ENCODE data around the gene MICALL2.
"Not testable (repeated sequence)": the region's sequence is repeated elsewhere in the genome, so short reads cannot be mapped to it uniquely, and the experiment has no call there.

MICALL2 gene

GRCh38 chr7:1452205-1452604 lies 7.1 kb downstream of the MICALL2 start:
- Mint-ChIP-seq H3K27ac (no peak overlapping the region), H3K4me3 (no peak overlapping the region), H3K27me3 (no peaks in the 10 kb centered on the region), H3K9me3 (no peaks in the 10 kb centered on the region), H3K36me3 (ENCODE audit: low read depth) (no peaks in the 10 kb centered on the region), H3K4me1 (ENCODE audit: low read depth) (no peaks in the 10 kb centered on the region)
- DNase-seq: no peak

- Mint-ChIP-seq H3K27ac (no peak overlapping the region), H3K36me3 (ENCODE audit: low read depth) (no peaks in the 10 kb centered on the region), H3K27me3 (no peaks in the 10 kb centered on the region), H3K9me3 (no peaks in the 10 kb centered on the region), H3K4me1 (ENCODE audit: low read depth) (no peaks in the 10 kb centered on the region), H3K4me3 (no peak overlapping the region)
- DNase-seq: no peak
These were observed 8.3 kb downstream of the MICALL2 start for GRCh38 chr7:1450987-1451386.

GRCh38 chr7:1450431-1450830 lies 8.8 kb downstream of the MICALL2 start:
- Mint-ChIP-seq H3K36me3 (ENCODE audit: low read depth) (no peaks in the 10 kb centered on the region), H3K4me3 (no peak overlapping the region), H3K27me3 (no peaks in the 10 kb centered on the region), H3K9me3 (no peaks in the 10 kb centered on the region), H3K4me1 (ENCODE audit: low read depth) (no peaks in the 10 kb centered on the region), H3K27ac (no peak overlapping the region)
- DNase-seq: no peak

GRCh38 chr7:1449951-1450350 lies 9.3 kb downstream of the MICALL2 start:
- Mint-ChIP-seq H3K27ac (no peak overlapping the region), H3K4me1 (ENCODE audit: low read depth) (no peaks in the 10 kb centered on the region), H3K4me3 (no peak overlapping the region), H3K9me3 (no peaks in the 10 kb centered on the region), H3K36me3 (ENCODE audit: low read depth) (no peaks in the 10 kb centered on the region), H3K27me3 (no peaks in the 10 kb centered on the region)
- no peak for DNase-seq

GRCh38 chr7:1449501-1449900 lies 9.8 kb downstream of the MICALL2 start:
- Mint-ChIP-seq H3K4me1 (ENCODE audit: low read depth) (no peaks in the 10 kb centered on the region), H3K27me3 (no peaks in the 10 kb centered on the region)

GRCh38 chr7:1448958-1449357 lies 10.3 kb downstream of the MICALL2 start:
- no peaks in the 10 kb centered on the region for H3K4me1 Mint-ChIP-seq (ENCODE audit: low read depth)
- H3K36me3 Mint-ChIP-seq (ENCODE audit: low read depth): no peaks in the 10 kb centered on the region
- no peak overlapping the region for H3K4me3 Mint-ChIP-seq
- no peaks in the 10 kb centered on the region for H3K9me3 Mint-ChIP-seq
- no peak overlapping the region for H3K27ac Mint-ChIP-seq
- no peak for DNase-seq
- H3K27me3 Mint-ChIP-seq: no peaks in the 10 kb centered on the region

More at GRCh38 chr7:1449501-1449900, 9.8 kb downstream of the MICALL2 start:
- Mint-ChIP-seq H3K9me3 (no peaks in the 10 kb centered on the region), H3K36me3 (ENCODE audit: low read depth) (no peaks in the 10 kb centered on the region), H3K4me3 (no peak overlapping the region), H3K27ac (no peak overlapping the region)
- no peak for DNase-seq

GRCh38 chr7:1447551-1448244 lies 11.6 kb downstream of the MICALL2 start:
- Mint-ChIP-seq H3K36me3 (ENCODE audit: low read depth) (no peaks in the 10 kb centered on the region), H3K4me3 (no peak overlapping the region), H3K27ac (no peak overlapping the region), H3K9me3 (no peaks in the 10 kb centered on the region), H3K4me1 (ENCODE audit: low read depth) (no peaks in the 10 kb centered on the region), H3K27me3 (no peaks in the 10 kb centered on the region)
- DNase-seq: no peak

GRCh38 chr7:1447112-1447511 lies 12.2 kb downstream of the MICALL2 start:
- Mint-ChIP-seq H3K4me3 (no peak overlapping the region), H3K27ac (no peak overlapping the region), H3K27me3 (no peaks in the 10 kb centered on the region), H3K36me3 (ENCODE audit: low read depth) (no peaks in the 10 kb centered on the region), H3K4me1 (ENCODE audit: low read depth) (no peaks in the 10 kb centered on the region), H3K9me3 (no peaks in the 10 kb centered on the region)
- no peak for DNase-seq

GRCh38 chr7:1446620-1447032 lies 12.6 kb downstream of the MICALL2 start:
- Mint-ChIP-seq H3K27me3 (no peaks in the 10 kb centered on the region), H3K9me3 (no peaks in the 10 kb centered on the region), H3K4me1 (ENCODE audit: low read depth) (no peaks in the 10 kb centered on the region), H3K36me3 (ENCODE audit: low read depth) (no peaks in the 10 kb centered on the region), H3K4me3 (no peak overlapping the region), H3K27ac (no peak overlapping the region)
- no peak for DNase-seq

GRCh38 chr7:1446026-1446425 lies 13.2 kb downstream of the MICALL2 start:
- not testable (repeated sequence) for DNase-seq; H3K4me1 Mint-ChIP-seq (ENCODE audit: low read depth)

GRCh38 chr7:1445341-1445740 lies 13.9 kb downstream of the MICALL2 start:
- no peak for DNase-seq
- Mint-ChIP-seq H3K9me3 (no peaks in the 10 kb centered on the region), H3K4me1 (ENCODE audit: low read depth) (no peaks in the 10 kb centered on the region), H3K27me3 (no peaks in the 10 kb centered on the region), H3K27ac (no peak overlapping the region), H3K36me3 (ENCODE audit: low read depth) (no peaks in the 10 kb centered on the region), H3K4me3 (no peak overlapping the region)

More at GRCh38 chr7:1446026-1446425, 13.2 kb downstream of the MICALL2 start:
- not testable (repeated sequence) for H3K9me3 Mint-ChIP-seq; H3K27me3 Mint-ChIP-seq; H3K36me3 Mint-ChIP-seq (ENCODE audit: low read depth); H3K4me3 Mint-ChIP-seq; H3K27ac Mint-ChIP-seq

- Mint-ChIP-seq H3K36me3 (ENCODE audit: low read depth) (no peaks in the 10 kb centered on the region), H3K27ac (no peak overlapping the region), H3K4me3 (no peak overlapping the region), H3K27me3 (no peaks in the 10 kb centered on the region), H3K9me3 (no peaks in the 10 kb centered on the region), H3K4me1 (ENCODE audit: low read depth) (no peaks in the 10 kb centered on the region)
- DNase-seq: no peak
These were observed 14.3 kb downstream of the MICALL2 start for GRCh38 chr7:1444925-1445322.

- no peaks in the 10 kb centered on the region for H3K9me3 Mint-ChIP-seq
- no peaks in the 10 kb centered on the region for H3K36me3 Mint-ChIP-seq (ENCODE audit: low read depth)
- no peak for DNase-seq
- no peak overlapping the region for H3K27ac Mint-ChIP-seq
- H3K4me1 Mint-ChIP-seq (ENCODE audit: low read depth): no peaks in the 10 kb centered on the region
- H3K4me3 Mint-ChIP-seq: no peak overlapping the region
- H3K27me3 Mint-ChIP-seq: no peaks in the 10 kb centered on the region
These were observed 14.9 kb downstream of the MICALL2 start for GRCh38 chr7:1444214-1444924.

GRCh38 chr7:1443587-1444200 lies 15.6 kb downstream of the MICALL2 start:
- not testable (repeated sequence) for H3K9me3 Mint-ChIP-seq; DNase-seq; H3K27me3 Mint-ChIP-seq; H3K4me1 Mint-ChIP-seq (ENCODE audit: low read depth); H3K4me3 Mint-ChIP-seq; H3K27ac Mint-ChIP-seq; H3K36me3 Mint-ChIP-seq (ENCODE audit: low read depth)

Measured in activated T-cell treated with anti-CD3 and anti-CD28 coated beads, Interleukin-2, amount 50 U/mL, for 24 hours (primary cell).